DMS79 (cell line): ENCODE data around the gene RASD2.

Source experiments
- DNase-seq: peaks from one replicate; lab custom pipeline; 2025; lab: John Stamatoyannopoulos, UW

The RASD2 gene

DNA sequence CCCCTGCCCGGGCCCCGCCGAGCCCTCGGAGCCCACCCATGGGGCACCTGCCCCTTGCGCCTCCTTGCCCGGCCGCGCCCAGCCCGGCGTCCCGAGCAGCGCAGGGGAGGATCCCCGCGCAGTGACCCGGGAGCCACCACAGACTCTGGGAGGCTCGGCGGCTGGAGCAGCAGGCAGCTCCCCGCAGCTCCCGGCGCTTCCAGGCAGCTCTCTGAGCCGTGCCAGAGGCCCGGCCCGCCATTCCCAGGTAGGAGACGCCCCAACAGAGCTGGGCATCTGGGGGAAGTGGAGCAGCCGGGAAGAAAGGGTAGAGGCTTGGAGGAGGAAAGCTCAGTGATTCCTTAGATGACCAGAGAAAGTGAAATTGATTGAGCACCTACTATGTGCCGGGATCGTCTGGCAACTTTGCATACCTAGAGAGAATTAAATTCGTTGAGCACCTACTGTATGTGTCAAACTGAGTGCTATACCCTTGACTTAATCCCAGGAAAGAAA lies 670 bp downstream of the RASD2 start:
- no peak for DNase-seq

DNA sequence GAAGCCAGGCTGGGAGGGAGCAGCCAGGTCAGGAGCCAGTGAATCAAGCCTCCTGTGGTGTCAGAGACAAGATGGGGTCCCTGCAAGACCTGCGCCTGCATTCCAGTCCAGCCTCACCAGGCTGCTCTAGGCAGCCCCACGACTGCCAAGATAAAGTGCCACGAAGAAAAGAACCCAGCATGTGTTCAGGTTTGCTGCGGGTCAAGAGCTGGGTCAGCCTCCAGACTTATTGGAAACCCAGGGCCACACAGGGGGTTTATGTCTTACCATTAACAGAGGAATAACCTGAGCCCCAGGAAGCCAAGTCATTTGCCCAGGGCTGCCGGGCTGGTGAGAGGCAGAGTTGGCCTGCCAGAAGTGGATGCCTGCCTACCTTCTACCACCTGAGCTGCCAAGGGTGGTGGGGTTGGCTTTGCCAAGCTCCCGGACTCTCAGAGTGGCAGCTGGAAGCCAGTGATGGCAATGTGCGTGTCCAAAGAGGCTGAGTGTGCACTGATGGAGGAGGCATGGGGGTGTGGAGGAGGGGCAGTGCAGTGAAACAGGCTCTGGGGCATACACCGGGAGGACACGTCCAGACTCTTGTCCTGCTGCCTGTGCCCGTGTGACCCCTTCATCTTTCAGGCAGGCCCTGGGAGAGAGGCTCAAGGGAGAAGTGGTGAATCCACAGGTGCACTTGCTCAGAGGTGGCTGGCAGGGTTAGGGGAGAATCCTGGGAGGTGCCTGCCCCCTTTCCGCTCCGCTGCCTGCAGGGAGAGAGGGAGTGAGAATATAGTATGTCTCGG lies 1.7 kb downstream of the RASD2 start:
- peak; percentile 46 for DNase-seq

DNA sequence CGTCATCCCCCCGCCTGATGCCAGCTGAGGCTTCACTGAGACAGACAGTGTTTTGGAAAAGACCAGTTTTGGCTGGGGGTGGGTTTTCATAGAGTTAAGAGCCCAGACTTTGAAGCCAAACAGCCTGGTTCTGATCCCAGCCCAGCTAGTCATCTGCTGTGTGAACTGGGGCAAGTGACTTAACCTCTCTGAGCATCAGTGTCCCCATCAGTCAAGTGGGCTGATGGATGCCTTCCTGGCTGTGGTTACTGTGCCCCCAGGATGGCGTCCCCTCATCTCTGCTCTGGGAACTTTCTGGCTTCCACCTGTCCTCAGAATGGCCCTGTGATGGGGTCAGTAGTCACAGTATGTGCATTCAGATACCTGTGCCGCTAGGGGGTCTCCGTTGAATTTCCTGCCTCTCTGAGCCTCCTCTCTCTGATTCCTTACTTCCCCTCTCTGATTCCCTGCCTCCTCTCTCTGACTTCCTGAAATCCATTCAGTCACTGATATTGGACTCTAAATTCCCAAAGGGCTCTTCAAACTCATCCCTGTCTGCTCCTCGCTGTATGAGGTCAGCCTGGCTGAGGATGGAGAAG lies 2.4 kb downstream of the RASD2 start:
- no peak for DNase-seq

GRCh38 chr22:35543702-35544101 lies 3.1 kb downstream of the RASD2 start:
- no peak for DNase-seq

GRCh38 chr22:35544189-35544588 lies 3.6 kb downstream of the RASD2 start:
- no peak for DNase-seq

DNA sequence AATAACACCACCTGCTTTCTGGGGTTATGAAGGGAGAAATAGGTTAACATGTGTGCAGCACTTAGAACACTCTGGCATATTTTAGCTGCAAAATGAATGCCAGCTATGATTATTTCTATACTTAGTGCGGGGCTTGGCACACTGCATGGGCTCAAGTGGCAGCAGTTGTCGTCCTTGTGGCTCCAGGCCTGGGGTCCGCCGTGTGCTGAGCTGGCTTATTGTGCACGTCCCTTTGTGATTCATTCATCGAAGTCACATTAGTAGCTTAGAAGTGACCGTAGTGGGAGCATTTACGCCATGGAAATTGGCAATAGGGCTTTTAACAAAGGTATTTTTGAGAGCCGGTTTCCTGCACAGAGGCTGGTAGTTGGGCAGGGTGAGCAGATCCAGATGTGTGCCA lies 4.2 kb downstream of the RASD2 start:
- no peak for DNase-seq

- no peak for DNase-seq
Observed at GRCh38 chr22:35546886-35547285, 6.3 kb downstream of the RASD2 start.

DNA sequence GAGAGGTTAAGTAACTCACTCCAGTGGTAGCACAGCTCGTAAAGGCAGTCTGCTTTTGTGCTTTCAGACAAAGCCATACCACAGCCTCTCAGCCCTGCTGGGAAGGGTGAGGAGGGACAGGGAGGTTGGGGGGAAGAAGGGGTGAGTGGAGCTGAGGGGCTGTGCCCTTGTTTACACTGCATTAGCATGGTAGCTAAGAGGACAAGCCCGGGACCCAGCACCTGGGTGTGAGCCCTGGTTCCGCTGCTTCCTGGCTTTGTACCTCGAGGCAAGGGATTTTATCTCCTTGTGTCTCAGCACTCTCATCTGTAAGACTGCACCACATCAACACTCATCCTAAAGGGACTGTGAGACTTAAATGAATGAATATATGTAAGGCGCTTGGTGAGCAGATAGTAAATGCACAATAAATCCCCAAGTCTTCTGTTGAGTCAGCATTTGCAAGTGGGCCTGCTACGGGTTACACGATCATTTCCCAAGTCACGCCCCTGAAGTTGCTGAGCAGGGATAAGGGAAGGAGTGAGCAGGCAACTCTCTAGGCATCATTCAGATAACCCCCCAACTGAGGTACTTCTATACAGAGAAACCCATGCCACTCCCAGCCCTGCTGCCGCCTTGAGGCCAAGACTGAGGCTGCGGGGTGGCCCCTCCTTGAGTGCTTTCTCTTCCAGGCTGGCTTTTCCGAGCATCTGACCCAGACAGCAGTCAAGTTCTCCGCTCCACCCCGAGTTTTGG lies 7.5 kb downstream of the RASD2 start:
- DNase-seq: no peak

DNA sequence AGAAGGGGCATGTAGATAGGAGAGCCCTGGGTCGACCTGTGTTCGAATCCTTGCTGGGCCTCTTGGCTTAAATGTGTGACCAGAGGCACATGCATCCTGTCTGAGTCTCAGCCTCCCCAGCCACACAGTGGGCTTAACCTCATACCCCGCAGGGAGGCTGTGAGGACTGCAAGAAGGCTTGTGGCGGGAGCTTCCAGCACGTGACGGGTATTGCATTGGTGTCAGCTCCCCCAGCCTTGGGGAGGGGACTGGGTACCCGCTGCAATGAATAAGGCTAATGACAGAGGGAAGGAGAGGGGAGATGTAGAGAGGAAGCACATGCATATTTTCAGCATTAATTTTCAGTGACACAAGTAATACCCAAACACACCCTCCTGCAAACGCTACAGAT lies 8.1 kb downstream of the RASD2 start:
- no peak for DNase-seq

- DNase-seq: peak; percentile 5
Observed at GRCh38 chr22:35549328-35549727, 8.7 kb downstream of the RASD2 start.

DNA sequence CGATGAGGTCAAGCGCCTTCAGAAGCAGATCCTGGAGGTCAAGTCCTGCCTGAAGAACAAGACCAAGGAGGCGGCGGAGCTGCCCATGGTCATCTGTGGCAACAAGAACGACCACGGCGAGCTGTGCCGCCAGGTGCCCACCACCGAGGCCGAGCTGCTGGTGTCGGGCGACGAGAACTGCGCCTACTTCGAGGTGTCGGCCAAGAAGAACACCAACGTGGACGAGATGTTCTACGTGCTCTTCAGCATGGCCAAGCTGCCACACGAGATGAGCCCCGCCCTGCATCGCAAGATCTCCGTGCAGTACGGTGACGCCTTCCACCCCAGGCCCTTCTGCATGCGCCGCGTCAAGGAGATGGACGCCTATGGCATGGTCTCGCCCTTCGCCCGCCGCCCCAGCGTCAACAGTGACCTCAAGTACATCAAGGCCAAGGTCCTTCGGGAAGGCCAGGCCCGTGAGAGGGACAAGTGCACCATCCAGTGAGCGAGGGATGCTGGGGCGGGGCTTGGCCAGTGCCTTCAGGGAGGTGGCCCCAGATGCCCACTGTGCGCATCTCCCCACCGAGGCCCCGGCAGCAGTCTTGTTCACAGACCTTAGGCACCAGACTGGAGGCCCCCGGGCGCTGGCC lies 11.0 kb downstream of the RASD2 start:
- DNase-seq: no peak

GRCh38 chr22:35552196-35552842 lies 11.7 kb downstream of the RASD2 start:
- no peak for DNase-seq

- no peak for DNase-seq
Observed at GRCh38 chr22:35552846-35553245, 12.2 kb downstream of the RASD2 start.

- no peak for DNase-seq
Observed at GRCh38 chr22:35553341-35553740, 12.7 kb downstream of the RASD2 start.

DNA sequence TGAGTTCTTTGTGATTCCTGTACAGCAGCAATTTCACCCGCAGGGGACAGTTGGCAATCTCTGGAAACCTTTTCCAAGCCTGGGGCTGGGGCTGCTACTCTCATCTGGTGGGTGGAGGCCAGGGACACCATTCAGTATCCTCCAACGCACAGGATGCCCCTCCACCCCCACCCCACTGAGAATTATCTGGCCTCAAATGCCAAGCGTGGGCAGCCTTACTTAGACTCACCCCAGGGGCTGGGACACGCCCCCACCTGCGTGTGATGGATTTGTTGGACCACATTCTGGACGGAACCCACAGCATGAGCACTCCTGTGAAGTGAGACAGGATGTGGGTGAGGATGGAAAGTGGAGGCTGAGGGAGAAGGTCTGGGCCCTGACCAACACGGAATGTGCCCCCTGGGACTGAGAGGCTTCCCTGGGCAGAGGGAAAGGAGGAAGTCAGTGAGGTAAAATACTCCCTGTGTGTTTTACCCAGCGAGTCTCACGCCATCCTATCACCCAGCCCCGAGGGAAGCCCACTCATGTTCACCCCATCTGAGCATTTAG lies 13.7 kb downstream of the RASD2 start:
- DNase-seq: no peak

- no peak for DNase-seq
Observed at GRCh38 chr22:35555483-35555890, 14.9 kb downstream of the RASD2 start.

GRCh38 chr22:35555946-35556547 lies 15.4 kb downstream of the RASD2 start:
- no peak for DNase-seq

- no peak for DNase-seq
Observed at GRCh38 chr22:35556666-35557065, 16.0 kb downstream of the RASD2 start.

DNA sequence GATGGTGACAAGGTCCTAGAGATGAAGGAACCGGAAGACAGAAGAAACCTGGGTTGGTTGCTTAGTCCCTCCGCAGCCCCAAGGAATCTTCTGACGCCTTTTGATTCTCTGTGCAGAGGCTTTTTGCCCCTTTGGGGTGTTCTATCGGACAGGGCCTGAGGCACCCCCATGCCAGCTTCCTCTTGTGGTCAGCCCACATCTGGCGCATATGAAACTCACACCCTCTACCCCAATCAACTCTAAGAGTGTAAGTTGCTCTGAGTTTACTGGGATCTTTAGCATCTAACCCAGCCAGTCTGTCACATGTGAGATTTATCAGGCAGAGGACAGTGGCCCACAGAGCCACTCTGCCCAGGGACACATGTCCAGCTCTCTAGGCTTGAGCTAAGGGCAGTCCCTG lies 17.4 kb downstream of the RASD2 start:
- no peak for DNase-seq

GRCh38 chr22:35558719-35559118 lies 18.1 kb downstream of the RASD2 start:
- DNase-seq: no peak

DNA sequence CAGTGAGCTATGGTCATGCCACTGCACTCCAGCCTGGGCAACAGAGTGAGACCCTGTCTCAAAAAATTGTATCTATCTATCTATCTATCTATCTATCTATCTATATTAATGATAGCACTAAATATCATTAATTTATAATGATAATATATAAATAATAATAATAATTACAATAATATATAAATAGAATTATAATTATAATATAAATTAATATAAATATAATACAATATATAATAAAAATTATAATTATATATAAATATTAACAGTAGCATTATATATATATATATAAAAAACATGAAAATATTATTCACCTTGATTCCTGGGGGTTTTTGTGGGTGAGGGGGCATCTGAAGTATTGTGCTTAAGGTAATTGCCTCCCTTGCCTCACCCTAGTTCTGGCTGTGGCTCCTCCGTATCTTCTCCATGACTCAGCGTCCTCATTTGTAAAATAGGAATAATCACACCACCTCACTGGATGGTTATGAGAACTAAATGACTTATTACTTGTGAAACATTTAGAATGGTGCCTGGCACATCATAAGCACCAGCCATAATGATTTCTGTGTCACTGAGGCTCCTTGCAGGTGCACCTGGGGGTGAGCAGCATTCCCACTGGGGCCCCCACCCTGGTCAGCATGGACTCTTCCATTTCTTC lies 18.8 kb downstream of the RASD2 start:
- no peak for DNase-seq
